GM21786 (cell line): ENCODE results near the gene SLX4.
"Not testable (repeated sequence)": the region's sequence is repeated elsewhere in the genome, so short reads cannot be mapped to it uniquely, and the experiment has no call there.

Source experiments
- ATAC-seq: cut with Tn5 transposase; IDR thresholded peaks from one replicate; pipeline ENCODE4 v1.9.1; 2021; ENCODE audit not compliant: unreplicated experiment

SLX4 gene

GRCh38 chr16:3641801-3642396 is 30.5 kb upstream of the SLX4 start:
- no peak for ATAC-seq

GRCh38 chr16:3640632-3641501 is 29.5 kb upstream of the SLX4 start:
- ATAC-seq = no peak

DNA sequence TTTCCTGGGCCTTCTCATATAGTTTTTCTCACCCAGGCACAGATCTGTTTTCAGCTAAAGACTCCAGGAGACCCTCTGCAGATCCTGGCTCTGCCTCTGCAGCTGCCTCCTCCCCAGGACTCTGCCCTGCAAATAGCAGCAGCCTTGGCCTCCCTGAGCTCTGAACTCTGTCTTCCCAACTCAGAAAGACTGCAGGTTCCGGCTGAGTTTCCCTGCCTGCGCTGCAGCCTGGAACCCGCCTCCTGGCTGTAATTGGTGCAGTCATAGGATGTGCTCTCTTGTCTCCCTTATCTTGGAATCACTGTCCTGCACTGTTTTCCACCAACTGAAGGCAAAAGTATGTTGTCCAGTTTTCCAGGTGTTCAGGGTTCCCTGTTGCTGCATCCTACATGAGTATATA is 28.8 kb upstream of the SLX4 start:
- no peak for ATAC-seq

DNA sequence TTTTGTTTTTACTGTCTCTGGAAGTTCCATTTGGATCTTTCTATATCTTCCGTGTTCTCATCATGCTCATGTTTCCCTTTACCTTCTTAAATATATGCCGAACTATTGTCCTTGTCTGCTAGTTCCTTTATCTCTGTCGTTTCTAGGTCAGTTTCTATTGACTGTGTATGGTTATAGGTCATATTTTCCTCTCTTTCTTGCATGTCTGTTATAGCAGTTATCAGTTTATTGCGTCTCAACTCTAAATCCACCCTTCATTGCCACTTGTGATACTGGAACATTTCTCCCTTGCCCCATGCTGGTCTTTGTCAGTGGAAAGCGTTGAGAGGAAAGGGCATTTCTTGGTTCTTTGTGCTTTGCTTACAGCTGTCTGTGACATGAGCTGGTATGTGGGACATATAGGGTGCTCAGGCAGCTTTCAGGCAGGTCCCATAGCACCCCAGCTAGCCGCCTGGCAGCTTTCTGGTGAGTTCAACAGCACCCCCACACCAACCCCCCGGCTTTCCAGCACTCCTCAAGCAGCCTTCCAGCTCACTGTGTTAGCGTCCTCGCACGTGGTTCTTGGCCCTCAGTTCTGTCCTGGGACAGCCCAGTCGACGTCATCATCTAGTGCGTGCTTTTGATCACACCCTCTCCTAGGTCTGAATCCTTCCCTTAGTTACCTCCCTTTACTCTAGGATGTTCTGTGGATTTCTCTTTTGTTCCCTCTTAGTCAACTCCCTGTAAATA is 27.7 kb upstream of the SLX4 start:
- no peak for ATAC-seq

DNA sequence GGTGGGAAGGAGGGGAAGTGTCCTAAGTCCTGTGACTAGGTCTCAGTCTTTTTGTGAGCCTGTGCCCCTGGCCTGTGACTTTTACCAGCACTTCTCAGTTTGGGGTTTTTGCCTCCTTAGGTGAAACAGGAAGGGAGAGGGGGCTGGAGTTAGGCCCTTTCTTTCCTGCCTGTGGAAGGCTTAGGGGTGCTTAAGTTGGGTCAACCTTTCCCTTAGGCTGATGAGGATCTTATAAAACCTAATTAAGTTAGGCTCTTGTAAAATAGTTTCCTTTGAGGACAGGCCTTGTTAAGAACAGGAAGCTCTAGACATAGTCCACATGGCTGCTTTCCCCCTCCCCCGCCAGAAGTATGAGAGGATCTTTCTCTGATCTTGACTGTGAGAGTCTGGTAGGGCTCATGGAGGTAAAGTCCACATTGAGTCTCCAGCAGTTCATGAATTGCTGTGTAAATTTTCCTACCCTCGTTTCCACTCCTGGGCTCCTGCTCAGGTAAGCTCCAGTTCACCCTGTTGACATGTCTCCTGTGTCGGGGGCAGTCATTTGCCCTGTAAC is 26.0 kb upstream of the SLX4 start:
- ATAC-seq = no peak

- ATAC-seq = no peak
Observed at GRCh38 chr16:3625911-3626732, 14.7 kb upstream of the SLX4 start.

GRCh38 chr16:3625331-3625730 is 13.9 kb upstream of the SLX4 start:
- ATAC-seq = no peak

DNA sequence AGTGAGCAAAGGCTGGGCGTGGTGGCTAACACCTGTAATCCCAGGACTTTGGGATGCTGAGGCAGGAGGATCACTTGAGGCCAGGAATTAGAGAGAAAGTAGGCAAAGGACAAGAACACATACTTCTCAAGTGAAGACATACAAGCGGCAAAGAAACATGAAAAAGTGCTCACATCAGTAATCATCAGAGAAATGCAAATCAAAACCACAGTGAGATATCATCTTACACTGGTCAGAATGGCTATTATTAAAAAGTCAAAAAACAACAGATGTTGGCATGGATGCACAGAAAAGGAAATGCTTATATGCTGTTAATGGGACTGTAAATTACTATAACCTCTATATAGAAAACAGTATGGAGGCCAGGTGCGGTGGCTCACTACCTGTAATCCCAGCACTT is 12.2 kb upstream of the SLX4 start:
- no peak for ATAC-seq

GRCh38 chr16:3618769-3619141 is 7.3 kb upstream of the SLX4 start:
- no peak for ATAC-seq

DNA sequence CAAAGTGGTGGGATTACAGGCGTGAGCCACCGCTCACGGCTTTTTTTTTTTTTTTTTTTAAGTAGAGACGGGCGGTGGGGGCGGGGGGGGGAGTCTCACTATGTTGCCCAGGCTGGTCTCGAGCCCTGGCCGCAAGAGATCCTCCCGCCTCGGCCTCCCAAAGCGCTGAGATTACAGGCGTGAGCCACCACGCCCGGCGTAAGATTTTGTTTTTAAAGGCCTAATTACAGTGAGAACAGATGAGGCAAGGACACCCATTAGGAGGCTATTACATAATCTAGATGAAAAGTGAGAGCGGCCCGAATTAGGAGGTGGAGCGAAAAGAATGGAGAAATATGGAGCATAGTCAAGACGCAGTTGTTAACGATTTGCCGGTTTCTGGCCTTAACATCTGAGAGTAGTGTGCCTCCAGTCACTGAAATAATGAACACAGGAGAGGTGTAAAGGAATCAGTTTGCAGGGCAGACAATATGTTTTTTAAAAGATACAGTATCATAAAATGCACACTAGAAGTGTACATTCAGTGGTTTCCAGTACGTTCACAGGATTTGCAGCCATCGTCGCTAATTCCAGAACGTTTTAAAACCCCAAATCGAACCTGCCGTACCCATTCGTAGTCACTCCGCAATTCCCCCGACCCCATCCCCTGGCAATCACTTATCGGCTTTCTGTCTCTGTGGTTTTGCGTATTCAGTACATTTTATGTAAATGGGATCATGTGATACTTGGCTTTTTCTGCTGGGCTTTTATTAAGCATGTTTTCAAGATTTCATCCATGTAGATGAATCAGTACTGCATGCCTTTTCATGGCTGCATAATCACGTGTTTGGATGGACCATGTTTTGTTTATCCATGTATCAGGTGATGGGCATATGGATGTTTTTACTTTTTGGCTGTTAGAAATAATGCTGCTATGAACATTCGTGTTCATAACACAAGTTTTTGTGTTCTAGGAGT is 1.4 kb upstream of the SLX4 start:
- no peak for ATAC-seq

DNA sequence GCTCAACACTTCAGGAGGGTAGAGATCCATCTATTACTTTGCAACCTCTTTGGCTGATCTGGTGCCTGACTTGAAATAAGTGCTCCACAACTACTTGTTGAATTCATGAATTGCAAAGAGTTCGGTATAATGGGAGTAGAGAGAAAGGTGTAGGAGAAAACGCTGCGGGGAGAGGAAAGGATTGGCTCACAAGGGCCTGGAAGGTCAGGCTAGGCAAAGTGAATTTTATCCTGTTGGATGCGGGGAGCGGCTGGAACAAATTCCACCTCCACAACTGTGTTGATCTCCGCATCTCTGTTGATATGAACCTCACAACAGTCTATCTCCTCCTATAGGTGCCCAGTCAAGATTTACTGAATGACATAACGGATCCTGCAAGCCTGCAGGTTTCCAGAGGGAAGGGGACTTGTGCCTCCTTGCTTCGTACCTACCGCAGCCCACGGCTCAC is 684 bp downstream of the SLX4 start:
- no peak for ATAC-seq

DNA sequence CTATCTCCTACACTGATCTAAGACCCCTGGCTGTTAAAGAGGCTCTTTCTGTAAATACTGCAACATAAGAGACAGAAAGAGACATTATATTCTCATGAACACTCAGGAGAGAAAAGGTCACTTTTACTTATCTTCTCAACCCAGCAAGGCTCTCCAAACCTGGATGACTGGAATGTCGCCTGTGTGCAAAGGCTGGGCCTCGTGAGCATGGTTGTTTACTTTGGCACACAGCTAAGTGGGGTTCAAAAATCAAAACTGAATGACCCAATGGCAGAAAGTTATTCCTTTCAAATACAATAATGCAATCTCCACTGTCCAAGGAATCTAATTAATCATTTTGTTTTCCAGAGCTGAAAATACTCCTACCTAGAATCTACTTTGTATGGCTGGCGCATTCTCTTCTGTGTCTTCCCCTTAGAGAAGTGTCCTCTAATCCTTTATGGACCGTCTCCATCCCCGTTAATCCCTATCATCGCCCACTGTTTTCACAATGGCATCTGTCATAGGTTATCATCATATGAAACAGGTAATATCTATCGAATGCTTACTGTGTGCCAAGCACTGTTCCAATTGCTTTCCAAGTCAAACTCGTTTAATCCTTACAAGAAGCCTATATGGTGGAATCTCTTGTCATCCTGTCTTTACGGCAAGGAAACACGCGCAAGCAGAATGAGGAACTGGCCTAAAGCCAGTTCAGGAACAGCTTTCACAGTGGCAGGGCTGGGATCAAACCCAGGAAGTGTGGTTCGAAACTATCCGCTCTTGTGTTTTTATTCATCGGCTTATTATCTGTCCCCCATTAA is 1.3 kb downstream of the SLX4 start:
- no peak for ATAC-seq

DNA sequence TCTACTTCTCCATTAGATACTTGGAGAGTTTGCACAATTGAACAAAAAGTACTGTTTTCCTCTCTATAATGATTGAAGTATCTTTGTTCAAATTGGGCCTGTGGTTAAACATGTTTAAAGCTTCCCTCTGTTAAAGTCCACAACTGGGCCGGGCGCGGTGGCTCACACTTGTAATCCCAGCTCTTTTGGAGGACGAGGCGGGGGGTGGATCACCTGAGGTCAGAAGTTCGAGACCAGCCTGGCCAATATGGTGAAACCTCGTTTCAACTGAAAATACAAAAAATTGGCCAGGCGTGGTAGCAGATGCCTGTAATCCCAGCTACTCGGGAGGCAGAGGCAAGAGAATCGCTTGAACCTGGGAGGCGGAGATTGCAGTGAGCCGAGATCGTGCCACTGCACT is 2.4 kb downstream of the SLX4 start:
- ATAC-seq = not testable (repeated sequence)

DNA sequence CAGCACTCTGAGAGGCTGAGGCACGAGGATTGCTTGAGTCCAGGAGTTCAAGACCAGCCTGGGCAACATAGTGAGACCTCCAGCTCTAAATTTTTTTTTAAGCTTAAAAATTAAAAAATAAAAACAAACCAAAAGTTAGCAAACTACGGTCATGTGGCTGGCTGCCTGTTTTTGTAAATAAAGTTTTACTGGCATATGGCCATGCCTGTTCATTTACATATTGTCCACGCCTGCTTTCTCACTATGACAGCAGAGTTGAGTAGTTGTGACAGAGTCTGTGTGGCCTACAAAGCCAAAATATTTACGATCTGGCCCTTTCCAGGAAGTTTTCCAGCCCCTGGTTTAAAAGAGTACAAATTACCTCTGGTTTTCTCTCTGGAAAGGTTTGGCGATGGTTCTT is 3.3 kb downstream of the SLX4 start:
- no peak for ATAC-seq

DNA sequence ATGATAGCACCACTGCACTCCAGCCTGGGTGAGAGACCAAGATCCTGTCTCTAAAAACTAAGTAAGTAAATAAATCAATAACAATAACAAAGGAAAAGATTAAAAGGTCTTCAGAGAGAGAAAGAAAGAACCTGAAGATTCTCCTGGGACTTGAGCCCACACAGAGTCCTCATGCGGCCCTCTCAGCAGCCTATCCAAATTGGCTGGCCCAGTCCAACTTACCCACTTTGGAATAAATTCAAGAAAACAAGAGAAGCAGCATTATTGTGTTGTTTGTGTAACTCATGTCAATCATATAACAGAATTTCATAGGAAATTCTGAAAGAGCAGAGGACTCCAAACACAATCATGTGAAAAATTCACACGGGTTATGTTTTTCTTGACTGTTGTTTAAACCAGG is 3.8 kb downstream of the SLX4 start:
- ATAC-seq = no peak

- ATAC-seq = no peak
Observed at GRCh38 chr16:3607161-3607560, 4.2 kb downstream of the SLX4 start.

GRCh38 chr16:3606441-3606840 is 5.0 kb downstream of the SLX4 start:
- no peak for ATAC-seq

GRCh38 chr16:3602320-3602653 is 9.1 kb downstream of the SLX4 start:
- ATAC-seq = no peak
